ENCODE data around the gene ORAI3.

ORAI3 gene

DNA sequence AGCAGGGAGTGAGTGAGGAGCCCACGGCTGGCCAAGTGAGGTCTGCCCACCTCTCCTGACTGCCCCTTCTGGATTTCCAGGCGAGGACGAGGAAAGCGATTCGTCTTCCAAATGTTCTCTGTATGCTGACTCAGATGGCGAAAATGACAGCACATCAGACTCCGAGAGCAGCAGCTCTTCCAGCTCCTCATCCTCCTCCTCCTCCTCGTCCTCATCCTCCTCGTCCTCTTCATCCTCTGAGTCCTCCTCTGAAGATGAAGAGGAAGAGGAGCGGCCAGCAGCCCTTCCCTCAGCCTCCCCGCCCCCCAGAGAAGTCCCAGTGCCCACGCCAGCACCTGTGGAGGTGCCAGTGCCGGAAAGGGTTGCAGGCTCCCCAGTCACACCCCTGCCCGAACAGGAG, 22.4 kb downstream of the ORAI3 start:
- DNase-seq, result no peak

DNA sequence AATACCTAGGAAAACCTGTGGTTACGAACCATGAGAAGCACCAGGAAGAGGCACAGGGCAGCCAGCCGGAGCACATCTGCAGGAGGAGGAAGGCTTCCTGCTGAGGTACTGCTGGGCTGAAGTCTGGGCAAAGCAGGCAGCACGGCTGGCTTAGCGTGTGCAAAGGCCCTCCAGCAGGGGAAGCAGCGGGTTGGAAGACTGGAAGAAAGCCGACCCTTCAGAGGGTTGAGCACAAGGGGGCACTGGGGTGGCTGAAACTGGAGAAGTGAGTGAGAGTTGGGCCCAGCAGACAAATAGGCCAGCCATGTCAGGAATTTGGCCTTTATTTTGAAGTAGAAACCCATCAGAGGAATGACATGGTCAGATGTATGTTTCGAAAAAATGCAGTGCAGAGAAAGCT, 24.0 kb downstream of the ORAI3 start:
- no peak for DNase-seq

DNA sequence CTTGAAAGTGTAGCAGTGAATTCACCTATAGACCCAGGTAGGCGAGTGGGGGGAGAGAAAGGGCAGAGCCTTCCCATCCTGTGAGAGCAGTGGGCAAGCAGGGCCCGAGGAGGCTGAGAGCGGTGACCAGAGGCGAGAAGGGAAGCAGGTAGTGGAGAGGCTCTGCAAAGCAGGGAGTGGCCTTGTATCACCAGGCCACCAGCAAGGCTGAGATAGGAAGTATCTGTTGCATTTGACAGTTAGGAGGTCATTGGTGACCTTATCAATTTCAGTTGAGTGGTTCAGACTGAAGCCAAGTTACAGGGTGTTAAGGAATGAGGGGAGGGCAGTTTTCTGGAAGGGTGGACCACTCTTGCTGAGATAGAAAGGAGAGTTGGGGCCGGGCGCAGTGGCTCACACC, 25.5 kb downstream of the ORAI3 start:
- DNase-seq, result no peak

DNA sequence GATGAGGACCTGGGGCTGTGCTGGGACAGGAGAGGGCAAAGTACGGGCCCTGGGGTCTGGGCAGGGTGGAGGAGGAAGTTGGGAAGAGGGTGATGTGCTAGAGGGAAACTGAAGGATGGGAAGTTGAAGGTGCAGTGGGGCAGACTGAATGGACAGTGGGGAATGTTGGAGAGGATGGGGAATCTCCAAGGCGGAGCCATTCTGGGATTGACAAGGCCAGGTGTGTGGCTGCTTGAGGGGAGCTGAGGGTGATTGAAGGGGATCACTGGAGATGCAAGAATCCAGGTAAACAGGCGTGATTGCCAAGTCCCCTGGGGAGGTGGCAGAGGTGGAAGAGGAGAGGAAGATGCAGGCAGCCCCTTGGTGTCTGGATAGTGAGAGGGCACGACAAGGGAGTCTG, 27.6 kb downstream of the ORAI3 start:
- DNase-seq, result no peak

DNA sequence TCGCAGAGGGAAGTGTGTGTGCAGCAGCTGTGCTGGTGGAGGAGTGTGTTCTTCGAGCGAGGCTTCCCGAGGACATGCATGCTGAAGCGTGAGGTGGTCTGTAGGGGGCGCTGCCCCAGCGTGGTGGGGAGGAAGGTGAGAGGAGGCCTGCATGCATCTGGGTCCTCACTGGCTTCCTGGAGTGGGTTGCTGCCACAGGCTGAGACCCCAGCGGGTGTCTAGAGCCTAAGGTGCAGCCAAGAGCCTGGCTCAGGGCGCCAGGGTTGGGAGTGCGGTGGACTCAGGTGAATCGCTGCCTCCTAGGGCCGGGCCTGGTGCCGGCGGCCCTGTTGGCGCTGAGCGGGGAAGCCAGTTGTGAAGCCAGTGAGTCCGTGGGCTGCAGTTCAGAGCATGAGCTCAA, 28.6 kb downstream of the ORAI3 start:
- no peak for DNase-seq

DNA sequence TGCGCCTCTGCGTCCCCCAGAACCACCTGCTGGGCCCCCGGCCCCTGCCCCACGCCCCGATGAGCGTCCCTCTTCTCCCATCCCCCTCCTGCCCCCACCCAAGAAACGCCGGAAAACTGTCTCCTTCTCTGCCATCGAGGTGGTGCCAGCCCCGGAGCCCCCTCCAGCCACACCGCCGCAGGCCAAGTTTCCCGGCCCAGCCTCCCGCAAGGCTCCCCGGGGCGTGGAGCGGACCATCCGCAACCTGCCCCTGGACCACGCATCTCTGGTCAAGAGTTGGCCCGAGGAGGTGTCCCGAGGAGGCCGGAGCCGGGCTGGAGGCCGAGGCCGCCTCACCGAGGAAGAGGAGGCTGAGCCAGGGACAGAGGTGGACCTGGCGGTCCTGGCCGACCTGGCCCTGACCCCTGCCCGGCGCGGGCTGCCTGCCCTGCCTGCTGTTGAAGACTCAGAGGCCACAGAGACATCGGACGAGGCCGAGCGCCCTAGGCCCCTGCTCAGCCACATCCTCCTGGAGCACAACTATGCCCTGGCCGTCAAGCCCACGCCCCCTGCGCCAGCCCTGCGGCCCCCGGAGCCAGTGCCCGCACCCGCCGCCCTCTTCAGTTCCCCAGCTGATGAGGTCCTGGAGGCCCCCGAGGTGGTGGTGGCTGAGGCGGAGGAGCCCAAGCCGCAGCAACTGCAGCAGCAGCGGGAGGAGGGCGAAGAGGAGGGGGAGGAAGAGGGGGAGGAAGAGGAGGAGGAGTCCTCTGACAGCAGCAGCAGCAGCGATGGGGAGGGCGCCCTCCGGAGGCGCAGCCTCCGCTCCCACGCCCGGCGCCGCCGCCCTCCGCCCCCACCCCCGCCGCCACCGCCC, 30.5 kb downstream of the ORAI3 start:
- no peak for DNase-seq

DNA sequence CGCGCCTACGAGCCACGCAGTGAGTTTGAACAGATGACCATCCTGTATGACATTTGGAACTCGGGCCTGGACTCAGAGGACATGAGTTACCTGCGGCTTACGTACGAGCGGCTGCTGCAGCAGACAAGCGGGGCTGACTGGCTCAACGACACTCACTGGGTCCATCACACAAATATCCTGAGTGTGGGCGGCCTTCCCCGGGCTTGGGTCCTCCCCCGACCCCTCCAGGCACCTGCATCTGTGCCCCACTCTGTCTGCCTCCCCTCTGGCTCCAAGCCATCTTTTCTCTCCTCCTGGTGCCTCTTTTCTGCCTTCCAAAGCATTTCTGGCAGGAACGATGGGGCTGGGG, 31.1 kb downstream of the ORAI3 start:
- DNase-seq, result no peak

DNA sequence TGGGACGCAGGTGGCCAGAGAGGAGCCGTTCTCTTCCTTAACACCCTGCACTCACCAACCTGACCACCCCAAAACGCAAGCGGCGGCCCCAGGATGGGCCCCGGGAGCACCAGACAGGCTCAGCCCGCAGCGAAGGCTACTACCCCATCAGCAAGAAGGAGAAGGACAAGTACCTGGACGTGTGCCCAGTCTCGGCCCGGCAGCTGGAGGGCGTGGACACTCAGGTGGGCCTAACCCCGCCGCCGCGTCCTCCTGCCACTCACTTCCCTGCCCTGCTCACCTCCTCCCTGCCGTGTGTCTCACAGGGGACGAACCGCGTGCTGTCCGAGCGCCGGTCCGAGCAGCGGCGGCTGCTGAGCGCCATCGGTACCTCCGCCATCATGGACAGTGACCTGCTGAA, 31.6 kb downstream of the ORAI3 start:
- DNase-seq, result no peak

DNA sequence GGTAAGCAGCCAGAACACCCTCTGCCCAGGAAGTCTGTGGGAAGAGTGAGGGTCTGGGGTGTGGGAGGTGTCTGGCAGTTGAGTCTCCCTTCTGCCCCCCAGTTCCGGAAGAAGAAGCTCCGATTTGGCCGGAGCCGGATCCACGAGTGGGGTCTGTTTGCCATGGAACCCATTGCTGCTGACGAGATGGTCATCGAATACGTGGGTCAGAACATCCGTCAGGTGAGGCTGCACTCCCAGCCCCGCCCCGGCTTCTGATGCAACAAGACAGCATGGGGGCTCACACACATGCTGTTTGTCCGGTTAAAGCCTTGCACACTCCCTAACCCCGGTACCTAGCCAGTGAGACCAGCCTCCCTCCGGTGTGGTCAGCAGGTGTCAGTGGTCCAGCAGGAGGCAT, 32.1 kb downstream of the ORAI3 start:
- DNase-seq, result no peak

DNA sequence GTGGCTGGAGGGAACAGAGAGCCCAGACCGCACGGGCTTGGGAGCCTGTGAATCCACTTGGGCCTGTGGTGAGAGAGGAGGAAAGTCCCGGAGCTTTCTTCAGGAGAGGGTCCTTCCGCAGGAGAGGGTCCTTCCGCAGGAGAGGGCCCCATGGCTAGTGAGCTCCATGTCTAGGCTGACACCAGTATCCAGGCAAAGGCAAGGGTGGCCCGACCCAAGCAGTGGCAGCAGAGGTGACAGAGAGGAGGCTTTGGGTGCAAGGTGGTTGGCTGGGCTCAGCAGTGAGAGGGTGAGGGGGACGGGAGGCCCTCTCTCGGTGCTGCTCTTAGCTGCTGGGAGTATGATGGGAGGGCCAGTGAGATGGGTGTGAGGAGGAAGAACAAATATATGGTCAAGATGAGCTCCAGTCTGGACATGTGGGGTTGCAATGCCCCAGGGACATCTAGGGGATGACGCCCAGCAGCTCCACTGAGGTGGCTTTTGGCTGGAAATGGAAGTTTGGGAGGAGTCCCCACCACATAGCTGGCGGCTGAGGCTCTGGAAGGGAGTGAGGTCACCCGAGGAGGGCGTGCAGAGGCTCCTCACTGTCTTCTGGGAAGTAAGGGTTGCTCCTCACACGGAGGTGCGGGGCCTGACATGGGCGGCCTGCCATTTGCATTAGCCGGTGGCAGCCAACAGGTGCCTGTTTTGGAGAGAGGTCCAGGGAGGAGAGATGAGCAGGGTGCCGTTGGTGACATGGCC, 33.9 kb downstream of the ORAI3 start:
- no peak for DNase-seq

DNA sequence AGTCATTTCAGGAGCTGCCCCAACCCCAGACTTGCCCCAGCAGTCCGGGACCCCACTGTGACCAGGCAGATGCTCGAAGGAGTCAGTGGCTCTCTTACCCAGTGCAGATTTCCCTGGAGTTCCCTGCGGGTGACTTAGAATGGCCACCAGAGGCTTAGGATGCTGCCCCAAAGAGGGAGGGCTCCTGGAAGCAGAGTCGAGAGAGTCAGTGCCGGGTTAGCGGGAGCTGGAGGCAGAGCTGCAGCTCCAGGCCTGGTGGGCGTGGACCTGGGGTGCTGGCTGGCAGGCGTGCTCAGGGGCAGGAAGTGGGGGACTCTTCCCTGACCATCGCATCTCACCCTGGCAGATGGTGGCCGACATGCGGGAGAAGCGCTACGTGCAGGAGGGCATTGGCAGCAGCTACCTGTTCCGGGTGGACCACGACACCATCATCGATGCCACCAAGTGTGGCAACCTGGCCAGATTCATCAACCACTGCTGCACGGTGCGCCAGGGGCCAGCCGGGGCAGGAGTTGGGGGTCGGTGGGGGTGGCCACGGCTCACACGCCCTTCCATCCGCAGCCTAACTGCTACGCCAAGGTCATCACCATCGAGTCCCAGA, 34.5 kb downstream of the ORAI3 start:
- no peak for DNase-seq

DNA sequence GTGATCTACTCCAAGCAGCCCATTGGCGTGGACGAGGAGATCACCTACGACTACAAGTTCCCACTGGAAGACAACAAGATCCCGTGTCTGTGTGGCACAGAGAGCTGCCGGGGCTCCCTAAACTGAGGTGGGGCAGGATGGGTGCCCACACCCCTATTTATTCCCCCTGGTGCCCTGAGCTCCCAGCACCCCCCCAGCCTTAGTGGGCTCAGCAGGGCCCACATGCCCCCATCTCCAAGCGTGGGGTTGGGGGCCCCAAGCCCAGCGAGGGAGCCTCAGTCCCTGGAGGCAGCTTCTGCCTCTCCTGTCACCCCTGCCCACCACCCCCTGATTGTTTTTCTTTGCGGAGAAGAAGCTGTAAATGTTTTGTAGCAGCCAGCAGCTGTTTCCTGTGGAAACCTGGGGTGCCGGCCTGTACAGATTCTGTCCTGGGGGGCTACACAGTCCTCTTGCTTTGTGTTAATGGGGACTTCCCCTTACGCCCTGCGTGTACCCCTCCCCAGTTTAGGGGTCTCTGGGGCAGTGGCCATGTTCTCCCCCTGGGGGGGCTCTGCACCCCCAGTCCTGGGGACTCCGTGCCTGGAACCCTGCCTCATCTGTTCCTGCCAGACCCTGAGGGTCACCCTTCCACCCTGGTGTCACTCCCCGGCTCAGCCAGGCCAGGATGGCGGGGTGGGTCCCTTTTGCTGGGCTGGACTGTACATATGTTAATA, 35.2 kb downstream of the ORAI3 start:
- no peak for DNase-seq

DNA sequence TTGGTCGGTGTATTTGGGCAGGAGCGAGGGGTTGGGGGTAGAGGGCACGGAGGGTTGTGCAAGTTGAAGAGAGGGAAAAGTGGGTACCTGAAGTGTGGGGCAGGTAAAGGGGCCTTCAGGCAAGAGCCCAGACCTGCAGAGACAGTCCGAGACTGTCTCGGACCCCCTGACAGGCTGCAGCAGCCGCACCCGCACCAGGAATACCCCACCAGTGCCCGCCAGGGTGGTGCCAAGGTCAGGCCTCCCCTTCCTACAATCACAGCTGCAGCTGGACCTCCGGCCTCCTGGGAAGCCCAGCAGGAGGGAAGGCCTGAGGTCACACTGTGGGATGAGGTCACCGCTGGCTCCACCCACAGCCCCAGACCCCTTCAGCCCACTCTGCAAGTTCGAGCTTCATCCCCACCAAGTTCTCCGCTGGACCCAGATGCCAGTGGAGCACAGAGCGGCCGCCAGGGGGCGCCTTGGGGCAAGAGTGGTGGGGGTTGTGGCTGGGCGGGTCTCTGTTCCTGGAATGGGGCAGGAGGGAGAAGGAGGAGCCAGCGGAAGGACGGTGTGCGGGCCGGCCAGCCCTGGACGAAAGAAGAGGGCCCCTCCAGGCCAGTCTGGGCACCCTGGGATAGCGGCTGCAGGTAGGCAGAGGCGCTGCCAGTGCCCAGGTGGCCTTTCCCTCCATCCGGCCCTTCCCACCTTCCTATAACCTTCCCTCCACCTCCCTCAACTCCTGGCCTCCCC, 36.0 kb downstream of the ORAI3 start, which contains the start of gene HSD3B7:
Gene HSD3B7 (plus strand): TSS at position 539 of the 732 bp plus-strand sequence. CDS start 452 bp downstream, outside the sequence.
- DNase-seq, result peak; percentile 46

DNA sequence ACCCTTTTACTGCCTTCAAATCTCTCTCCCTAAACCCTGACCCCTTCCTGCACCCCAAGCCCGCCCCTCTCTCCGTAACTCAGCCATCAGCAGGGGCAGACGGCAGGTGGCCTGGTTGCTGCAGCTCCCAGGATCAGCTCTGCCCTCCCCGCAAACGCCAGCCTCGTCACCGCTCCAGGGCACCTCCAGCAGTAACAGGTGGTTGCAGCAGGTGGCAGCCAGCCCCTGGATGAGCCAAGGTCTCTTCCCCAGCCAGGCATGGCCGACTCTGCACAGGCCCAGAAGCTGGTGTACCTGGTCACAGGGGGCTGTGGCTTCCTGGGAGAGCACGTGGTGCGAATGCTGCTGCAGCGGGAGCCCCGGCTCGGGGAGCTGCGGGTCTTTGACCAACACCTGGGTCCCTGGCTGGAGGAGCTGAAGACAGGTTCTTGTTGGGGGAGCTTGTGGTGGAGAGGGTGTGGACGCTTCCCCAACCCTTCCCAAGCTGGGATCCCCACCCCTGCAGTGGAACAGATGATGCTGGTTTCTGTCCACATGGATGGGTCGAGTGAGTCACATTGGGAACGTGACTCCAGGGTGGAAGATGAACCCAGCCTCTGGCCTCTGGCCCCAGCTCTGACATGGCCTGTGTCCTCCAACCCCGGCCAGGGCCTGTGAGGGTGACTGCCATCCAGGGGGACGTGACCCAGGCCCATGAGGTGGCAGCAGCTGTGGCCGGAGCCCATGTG, 36.7 kb downstream of the ORAI3 start:
- peak; percentile 70 for DNase-seq

DNA sequence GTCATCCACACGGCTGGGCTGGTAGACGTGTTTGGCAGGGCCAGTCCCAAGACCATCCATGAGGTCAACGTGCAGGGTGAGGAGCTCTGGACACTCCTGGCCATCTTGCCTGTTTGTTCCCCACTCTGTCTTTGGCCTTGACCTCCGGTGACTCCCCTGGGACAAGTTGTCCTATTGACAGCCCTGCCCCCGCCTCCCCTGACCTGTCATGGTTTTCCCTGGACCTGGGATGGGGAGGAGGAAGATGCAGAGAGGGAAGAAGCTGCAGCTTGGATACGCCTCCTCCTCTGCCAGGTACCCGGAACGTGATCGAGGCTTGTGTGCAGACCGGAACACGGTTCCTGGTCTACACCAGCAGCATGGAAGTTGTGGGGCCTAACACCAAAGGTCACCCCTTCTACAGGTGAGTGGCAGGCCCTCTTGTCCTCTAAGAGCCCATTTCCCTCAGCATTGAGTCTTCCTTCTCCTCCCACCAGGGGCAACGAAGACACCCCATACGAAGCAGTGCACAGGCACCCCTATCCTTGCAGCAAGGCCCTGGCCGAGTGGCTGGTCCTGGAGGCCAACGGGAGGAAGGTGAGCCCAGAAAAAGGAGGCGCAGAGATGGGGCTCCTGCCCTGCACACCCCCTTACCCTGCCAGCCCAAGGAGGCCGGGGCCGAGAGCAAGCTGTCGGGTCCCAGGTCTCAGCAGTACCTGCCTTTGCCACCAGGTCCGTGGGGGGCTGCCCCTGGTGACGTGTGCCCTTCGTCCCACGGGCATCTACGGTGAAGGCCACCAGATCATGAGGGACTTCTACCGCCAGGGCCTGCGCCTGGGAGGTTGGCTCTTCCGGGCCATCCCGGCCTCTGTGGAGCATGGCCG, 37.5 kb downstream of the ORAI3 start:
- DNase-seq, result no peak

DNA sequence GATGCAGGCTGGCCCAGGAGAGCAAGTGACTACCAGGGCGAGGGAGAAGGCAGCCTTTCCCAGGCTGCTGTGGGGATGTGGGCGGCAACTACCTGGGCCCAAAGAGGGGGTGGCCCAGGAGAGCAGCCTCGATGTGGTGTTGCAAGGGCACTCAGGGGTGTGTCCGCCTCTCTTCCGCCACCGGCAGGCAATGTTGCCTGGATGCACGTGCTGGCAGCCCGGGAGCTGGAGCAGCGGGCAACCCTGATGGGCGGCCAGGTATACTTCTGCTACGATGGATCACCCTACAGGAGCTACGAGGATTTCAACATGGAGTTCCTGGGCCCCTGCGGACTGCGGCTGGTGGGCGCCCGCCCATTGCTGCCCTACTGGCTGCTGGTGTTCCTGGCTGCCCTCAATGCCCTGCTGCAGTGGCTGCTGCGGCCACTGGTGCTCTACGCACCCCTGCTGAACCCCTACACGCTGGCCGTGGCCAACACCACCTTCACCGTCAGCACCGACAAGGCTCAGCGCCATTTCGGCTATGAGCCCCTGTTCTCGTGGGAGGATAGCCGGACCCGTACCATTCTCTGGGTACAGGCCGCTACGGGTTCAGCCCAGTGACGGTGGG, 38.8 kb downstream of the ORAI3 start:
- DNase-seq, result no peak

DNA sequence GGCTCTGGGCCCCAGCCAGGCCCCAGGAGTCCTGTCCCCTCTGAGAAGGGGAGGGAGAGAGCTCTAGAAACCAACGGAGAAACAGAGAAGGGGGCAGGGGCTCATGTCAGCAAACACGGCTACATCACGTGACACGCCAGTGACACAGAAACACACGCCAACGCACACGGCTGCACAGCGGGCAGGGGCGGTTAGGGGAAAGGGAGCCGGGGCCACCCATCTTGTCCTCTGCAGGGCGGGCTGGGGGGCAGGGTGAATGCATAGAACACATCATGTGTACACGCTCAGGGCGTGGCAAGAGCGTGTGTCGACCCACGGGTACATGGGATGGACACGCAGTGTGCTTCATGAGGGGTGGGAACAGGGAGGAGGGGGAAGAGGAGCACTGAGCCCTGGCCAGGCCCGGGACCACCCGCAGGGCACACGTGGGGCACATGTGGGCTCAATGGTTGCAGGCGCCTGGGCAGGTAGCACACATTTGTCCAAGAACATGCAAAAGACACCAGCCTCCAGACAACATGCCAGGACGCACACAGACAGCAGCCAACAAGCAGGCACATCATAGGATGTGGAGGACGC, 40.7 kb downstream of the ORAI3 start:
- no peak for DNase-seq

DNA sequence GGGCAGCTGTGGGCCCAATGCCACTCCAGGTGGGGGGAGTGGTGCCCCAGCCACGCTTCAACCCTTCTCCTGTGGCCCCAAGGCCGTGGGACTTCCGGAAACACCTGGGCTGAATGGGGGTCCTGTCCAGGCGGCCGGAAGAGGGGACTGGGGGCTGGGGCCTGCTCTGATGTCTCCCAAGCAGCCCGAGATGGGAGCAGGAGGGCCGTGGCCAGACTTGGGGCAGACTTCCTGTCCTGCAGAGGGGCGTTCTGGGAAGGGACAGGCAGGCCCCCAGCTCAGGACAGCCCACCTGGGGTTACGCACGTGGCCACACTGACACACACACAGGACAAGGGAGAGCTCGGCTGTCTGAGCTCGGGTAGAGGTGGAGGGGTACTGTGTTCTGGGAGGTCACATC, 41.2 kb downstream of the ORAI3 start:
- no peak for DNase-seq

DNA sequence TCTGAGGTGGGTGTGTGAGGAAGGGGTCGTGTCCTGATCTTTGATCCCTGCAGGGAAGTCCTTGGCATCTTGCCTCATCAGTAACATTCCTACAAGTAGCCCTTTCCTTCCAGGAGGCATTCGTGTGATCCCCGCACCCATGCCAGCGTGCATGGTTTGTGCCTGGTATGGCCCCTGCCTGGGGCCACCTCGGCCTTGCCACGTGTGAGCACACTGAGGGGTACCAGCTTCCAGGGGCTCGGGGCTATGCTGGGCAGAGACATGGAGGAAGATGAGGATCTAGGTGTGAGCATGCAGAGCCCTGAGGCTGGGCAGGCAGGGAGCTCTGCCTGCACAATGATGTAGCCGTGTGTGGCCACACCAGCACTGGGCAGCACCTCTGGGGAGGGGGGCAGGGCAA, 42.2 kb downstream of the ORAI3 start:
- no peak for DNase-seq

DNA sequence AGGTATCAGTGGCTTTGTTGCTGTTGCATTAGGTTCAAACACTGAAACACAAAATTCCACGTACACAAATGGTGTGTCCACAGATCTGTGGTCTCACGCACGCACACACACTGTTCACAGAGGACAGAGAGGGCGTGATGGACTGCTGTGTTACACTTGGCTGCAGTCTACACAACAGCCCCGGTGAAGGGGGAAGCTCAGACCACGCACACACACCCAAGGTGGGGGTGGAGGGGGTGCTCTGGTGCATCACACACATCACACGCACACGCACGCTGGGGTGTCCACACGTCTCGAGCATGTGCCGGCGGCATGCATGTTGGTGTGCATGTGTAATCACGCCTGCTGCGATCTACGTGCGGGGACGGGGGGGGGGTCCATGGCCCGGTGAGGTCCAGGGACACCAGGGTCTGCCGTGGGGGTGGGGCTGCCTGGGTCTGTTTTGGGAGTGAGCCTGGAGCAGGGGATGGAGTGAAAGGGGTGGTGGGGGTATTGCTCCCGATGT, 43.5 kb downstream of the ORAI3 start:
- DNase-seq, result no peak
